Measurements from ENCODE around the gene GUCD1. TPM values are rescaled to one million over a fixed set of nuclear protein-coding genes. Genes with fewer than 3 reads are reported as not detected.
"Not testable (repeated sequence)": the region's sequence is repeated elsewhere in the genome, so short reads cannot be mapped to it uniquely, and the experiment has no call there.

Gene GUCD1
- total and polyA plus RNA-seq, 2 experiments from 2014 or later: 37.2 to 125 TPM

DNA sequence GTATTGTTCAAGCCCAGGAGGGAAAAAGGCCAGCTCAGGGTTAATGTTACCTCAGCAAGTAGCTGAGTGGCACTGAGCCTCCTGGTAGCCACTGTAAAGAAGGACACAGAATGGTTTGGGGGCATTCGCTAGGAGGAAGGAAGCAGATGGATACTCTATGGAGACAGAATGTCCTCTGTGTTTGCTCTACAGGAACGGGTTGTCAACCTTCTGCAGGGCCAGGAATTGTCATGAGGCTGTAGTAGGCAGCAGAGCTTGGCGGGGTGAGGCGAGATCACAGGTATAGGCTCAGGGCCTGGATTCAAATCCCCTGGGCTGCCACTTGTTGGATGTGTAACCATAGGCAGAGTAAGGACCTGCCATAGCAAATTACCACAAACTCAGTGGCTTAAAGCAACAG is 40.9 kb upstream of the GUCD1 start:
- WGBS, 2 experiments (ENCODE audit: low coverage in 1 of 2, low lambda C conversion rate in 2 of 2, missing lambda C conversion rate in 2 of 2): 89 to 92% methylated on average over 4 of the region's 4 CpGs
- no peaks in the 10 kb centered on the region for H3F3A ChIP-seq (ENCODE audit: insufficient read depth)

DNA sequence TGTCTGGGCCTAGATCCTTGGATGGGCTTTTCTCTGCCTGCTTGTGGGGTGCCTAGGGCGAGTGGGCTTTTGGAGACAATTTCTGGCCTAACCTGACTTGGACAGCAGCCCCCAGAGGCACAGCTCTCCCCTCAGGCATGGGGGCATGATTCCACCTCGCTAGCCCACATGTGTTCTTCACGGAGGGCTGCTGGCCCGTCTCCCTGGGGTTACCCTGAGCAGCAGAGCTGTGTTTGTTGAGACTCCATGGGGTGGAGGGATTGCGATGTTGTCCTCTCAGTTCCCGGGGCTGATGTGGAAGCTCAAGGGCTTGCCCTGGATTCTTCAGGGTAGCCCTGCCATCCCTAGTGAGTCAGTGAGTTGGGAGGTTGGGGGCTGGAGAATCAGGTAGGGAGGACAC is 40.3 kb upstream of the GUCD1 start:
- Histone ChIP-seq H3F3A (ENCODE audit: insufficient read depth) (no peaks in the 10 kb centered on the region), H3K27ac (no peak overlapping the region), H3K27me3 (replicated peaks; ENCODE audit: insufficient read depth) (no peaks in the 10 kb centered on the region), H3K9ac (no peak overlapping the region), H3K4me2 (ENCODE audit: unreplicated experiment) (no peak overlapping the region), H3K9me3 (ENCODE audit: low read depth) (no peaks in the 10 kb centered on the region), H3K9me2 (ENCODE audit: insufficient read depth) (no peaks in the 10 kb centered on the region), H3K4me1 (ENCODE audit: insufficient read depth) (peaks cover 3% of the 10 kb centered on the region; the same call in 1 of the 2 replicates), H3K79me2 (ENCODE audit: insufficient read depth) (no peaks in the 10 kb centered on the region), H4K20me1 (ENCODE audit: insufficient read depth) (no peaks in the 10 kb centered on the region), H3K4me3 (no peak overlapping the region), H2AFZ (no peak overlapping the region), H3K36me3 (ENCODE audit: low read depth) (no peaks in the 10 kb centered on the region)
- DNase-seq: no peak
- no peak for TF ChIP-seq EZH2phosphoT487 (IDR thresholded peaks at IDR 0.05; ENCODE audit: insufficient read depth, low read depth)
- no peak for TF ChIP-seq EZH2 (IDR thresholded peaks at IDR 0.05; ENCODE audit: insufficient read depth, poor library complexity, severe bottlenecking)
- 93 to 98% methylated on average over 6 of the region's 6 CpGs for WGBS, 2 experiments (ENCODE audit: low coverage in 1 of 2, low lambda C conversion rate in 2 of 2, missing lambda C conversion rate in 2 of 2)
- in situ Hi-C loops (cut with MboI): no loop called here

More for the DNA sequence above, 40.9 kb upstream of the GUCD1 start:
- Histone ChIP-seq H3K9ac (no peak overlapping the region), H4K20me1 (ENCODE audit: insufficient read depth) (no peaks in the 10 kb centered on the region), H2AFZ (no peak overlapping the region), H3K4me3 (no peak overlapping the region), H3K27me3 (replicated peaks; ENCODE audit: insufficient read depth) (no peaks in the 10 kb centered on the region), H3K9me2 (ENCODE audit: insufficient read depth) (no peaks in the 10 kb centered on the region), H3K4me2 (ENCODE audit: unreplicated experiment) (no peak overlapping the region), H3K79me2 (ENCODE audit: insufficient read depth) (no peaks in the 10 kb centered on the region), H3K4me1 (ENCODE audit: insufficient read depth) (peaks cover 3% of the 10 kb centered on the region; the same call in 1 of the 2 replicates), H3K9me3 (ENCODE audit: low read depth) (no peaks in the 10 kb centered on the region), H3K27ac (no peak overlapping the region), H3K36me3 (ENCODE audit: low read depth) (no peaks in the 10 kb centered on the region)
- no peak for TF ChIP-seq EZH2phosphoT487 (IDR thresholded peaks at IDR 0.05; ENCODE audit: insufficient read depth, low read depth)
- TF ChIP-seq EZH2 (IDR thresholded peaks at IDR 0.05; ENCODE audit: insufficient read depth, poor library complexity, severe bottlenecking): no peak
- no peak for DNase-seq
- in situ Hi-C loops (cut with MboI): no loop called here

DNA sequence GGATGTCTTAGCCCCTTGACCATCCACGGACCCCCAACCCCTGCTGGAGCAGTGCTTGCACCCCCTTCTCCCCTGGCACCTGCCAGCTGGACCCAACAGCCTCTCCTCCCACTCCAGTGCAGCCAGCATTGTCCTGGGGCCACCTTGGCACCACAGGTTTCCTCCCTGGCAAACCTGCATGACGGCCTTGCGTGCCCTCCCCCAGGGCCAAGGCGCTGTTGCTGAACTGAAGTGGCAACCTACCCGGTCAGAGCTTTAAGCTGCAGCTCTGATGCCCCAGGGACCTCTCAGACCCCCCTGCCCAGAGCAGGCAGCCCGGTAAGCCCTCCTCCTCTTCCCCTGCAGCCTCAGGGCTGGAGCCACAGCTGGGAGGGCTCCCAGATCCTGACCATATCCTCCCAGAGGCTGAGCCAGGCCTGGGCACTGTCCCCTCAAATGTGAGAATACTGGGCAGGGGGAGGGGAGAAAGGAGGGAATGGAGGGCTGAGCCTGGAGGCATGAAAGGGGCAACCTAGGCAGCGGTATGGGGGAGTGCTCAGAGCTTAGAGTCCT is 39.7 kb upstream of the GUCD1 start:
- no peak for TF ChIP-seq EZH2phosphoT487 (IDR thresholded peaks at IDR 0.05; ENCODE audit: insufficient read depth, low read depth)
- no peak for TF ChIP-seq EZH2 (IDR thresholded peaks at IDR 0.05; ENCODE audit: insufficient read depth, poor library complexity, severe bottlenecking)
- Histone ChIP-seq H3K4me2 (ENCODE audit: unreplicated experiment) (no peak overlapping the region), H3K9me2 (ENCODE audit: insufficient read depth) (no peaks in the 10 kb centered on the region), H4K20me1 (ENCODE audit: insufficient read depth) (no peaks in the 10 kb centered on the region), H3K9me3 (ENCODE audit: low read depth) (no peaks in the 10 kb centered on the region), H3K9ac (no peak overlapping the region), H3K4me1 (ENCODE audit: insufficient read depth) (peaks cover 3% of the 10 kb centered on the region; the same call in 1 of the 2 replicates), H3K4me3 (no peak overlapping the region), H3K27me3 (replicated peaks; ENCODE audit: insufficient read depth) (no peaks in the 10 kb centered on the region), H2AFZ (no peak overlapping the region), H3F3A (ENCODE audit: insufficient read depth) (no peaks in the 10 kb centered on the region), H3K36me3 (ENCODE audit: low read depth) (no peaks in the 10 kb centered on the region), H3K79me2 (ENCODE audit: insufficient read depth) (no peaks in the 10 kb centered on the region), H3K27ac (no peak overlapping the region)
- DNase-seq: no peak
- 76% methylated on average over 7 of the region's 7 CpGs for WGBS, 2 experiments (ENCODE audit: low coverage in 1 of 2, low lambda C conversion rate in 2 of 2, missing lambda C conversion rate in 2 of 2)
- in situ Hi-C loops (cut with MboI): no loop called here

DNA sequence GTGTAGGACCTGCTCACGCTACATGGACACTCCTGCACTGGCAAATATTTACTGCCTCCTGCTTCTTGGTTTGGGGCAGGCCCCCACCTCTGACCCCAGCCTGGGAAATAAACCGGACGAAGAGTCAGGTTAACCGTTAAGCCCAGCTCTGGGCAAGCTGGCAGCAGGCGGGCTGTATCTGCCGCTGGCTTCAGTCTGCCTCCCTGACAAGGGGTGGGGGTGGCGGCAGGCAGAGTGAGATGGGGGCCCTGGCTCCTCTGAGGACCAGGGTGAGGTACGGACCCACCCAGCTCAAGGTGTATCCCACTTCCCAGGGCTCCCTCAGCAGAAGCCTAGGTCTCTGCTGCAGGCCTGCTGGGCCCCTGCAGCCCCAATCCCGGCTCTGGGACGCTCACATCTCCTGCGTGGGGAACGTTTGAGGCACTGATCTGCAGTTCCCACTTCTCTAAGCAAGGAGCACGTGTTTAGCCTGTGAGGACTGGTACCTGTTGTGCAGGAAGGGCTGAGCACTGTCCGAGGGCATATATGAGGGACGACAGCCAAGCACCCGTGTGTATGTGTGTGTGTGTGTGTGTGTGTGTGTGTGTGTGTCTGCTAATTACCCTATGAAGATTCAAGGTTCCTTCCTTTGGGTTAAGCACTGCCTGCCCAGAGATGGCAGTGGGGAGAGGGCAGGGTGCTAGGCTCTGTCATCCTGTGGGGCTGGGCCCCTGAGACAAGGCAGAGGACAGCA is 39.1 kb upstream of the GUCD1 start:
- Histone ChIP-seq H3K9me3 (ENCODE audit: low read depth) (no peaks in the 10 kb centered on the region), H3K4me3 (no peak overlapping the region), H3K79me2 (ENCODE audit: insufficient read depth) (no peaks in the 10 kb centered on the region), H3K27me3 (replicated peaks; ENCODE audit: insufficient read depth) (no peaks in the 10 kb centered on the region), H3K36me3 (ENCODE audit: low read depth) (no peaks in the 10 kb centered on the region), H3K9ac (peak overlapping the region; percentile 85; the same call in 1 of the 2 replicates), H3K9me2 (ENCODE audit: insufficient read depth) (no peaks in the 10 kb centered on the region), H3F3A (ENCODE audit: insufficient read depth) (no peaks in the 10 kb centered on the region), H3K4me2 (ENCODE audit: unreplicated experiment) (no peak overlapping the region), H3K4me1 (ENCODE audit: insufficient read depth) (peaks cover 3% of the 10 kb centered on the region; the same call in 1 of the 2 replicates), H4K20me1 (ENCODE audit: insufficient read depth) (no peaks in the 10 kb centered on the region), H3K27ac (no peak overlapping the region), H2AFZ (no peak overlapping the region)
- 74 to 77% methylated on average over 16 of the region's 16 CpGs for WGBS, 2 experiments (ENCODE audit: low coverage in 1 of 2, low lambda C conversion rate in 2 of 2, missing lambda C conversion rate in 2 of 2)
- no peak for TF ChIP-seq EZH2 (IDR thresholded peaks at IDR 0.05; ENCODE audit: insufficient read depth, poor library complexity, severe bottlenecking)
- TF ChIP-seq EZH2phosphoT487 (IDR thresholded peaks at IDR 0.05; ENCODE audit: insufficient read depth, low read depth): no peak
- in situ Hi-C loops (cut with MboI): no loop called here
- no peak for DNase-seq

DNA sequence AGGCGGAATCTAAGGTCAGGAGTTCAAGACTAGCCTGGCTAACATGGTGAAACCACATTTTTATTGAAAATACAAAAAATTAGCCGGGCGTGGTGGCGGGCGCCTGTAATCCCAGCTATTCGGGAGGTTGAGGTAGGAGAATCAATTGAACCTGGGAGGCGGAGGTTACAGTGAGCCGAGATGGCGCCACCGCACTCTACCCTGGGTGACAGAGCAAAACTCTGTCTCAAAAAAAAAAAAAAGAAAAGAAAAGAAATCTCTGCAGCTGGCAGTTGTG is 38.6 kb upstream of the GUCD1 start:
- in situ Hi-C loops (cut with MboI); H3K9me2 ChIP-seq (ENCODE audit: insufficient read depth); H4K20me1 ChIP-seq (ENCODE audit: insufficient read depth); H3K79me2 ChIP-seq (ENCODE audit: insufficient read depth); H3F3A ChIP-seq (ENCODE audit: insufficient read depth); H3K9me3 ChIP-seq (ENCODE audit: low read depth); H3K27me3 ChIP-seq (replicated peaks; ENCODE audit: insufficient read depth); DNase-seq; H3K36me3 ChIP-seq (ENCODE audit: low read depth); H3K4me1 ChIP-seq (ENCODE audit: insufficient read depth): not testable (repeated sequence)
- Histone ChIP-seq H3K4me2 (ENCODE audit: unreplicated experiment) (peak overlapping the region; percentile 89), H3K27ac (peak overlapping the region; percentile 47; the same call in 1 of the 2 replicates), H3K4me3 (peak overlapping the region; percentile 76), H2AFZ (peak overlapping the region; percentile 91), H3K9ac (peak overlapping the region; percentile 85)
- 75 to 77% methylated on average over 9 to 10 of the region's 10 CpGs for WGBS, 2 experiments (ENCODE audit: low coverage in 1 of 2, low lambda C conversion rate in 2 of 2, missing lambda C conversion rate in 2 of 2)

All from GM23248 (cell line).